Lung (tissue), 12 donors: ENCODE data around the gene DOK6. TPM values are rescaled to one million over a fixed set of nuclear protein-coding genes. Genes with fewer than 3 reads are reported as not detected.

Experiments
- ATAC-seq: fragments of 200-7000 bp; cut with Tn5 transposase; one replicate; pipeline ENCODE4 v1.9.1; 2020; ENCODE audit warnings: moderate number of reproducible peaks; ENCODE audit not compliant: insufficient read depth, low FRiP score
- DNase-seq, 3 donors: peaks; one replicate each; pipeline ENCODE4 v3.0.0-alpha.2; 2013 to 2017
- H3K27ac ChIP-seq, 2 donors: one replicate each; pipeline ENCODE4 v1.5.1; 2013; ENCODE audit warnings: mild to moderate bottlenecking in 2 of 2, moderate library complexity in 2 of 2, control low read depth in 1 of 2, inconsistent platforms in 1 of 2, low read depth in 1 of 2, low read length in 1 of 2
- H3K27me3 ChIP-seq, 3 donors: one replicate each; pipeline ENCODE4 v1.5.1; 2013; ENCODE audit warnings: low read length in 2 of 3; ENCODE audit not compliant: control insufficient read depth in 3 of 3, insufficient read depth in 3 of 3
- H3K36me3 ChIP-seq, 4 donors: one replicate each; pipeline ENCODE4 v1.5.1; 2013; ENCODE audit warnings: low read length in 4 of 4, mild to moderate bottlenecking in 1 of 4, moderate library complexity in 1 of 4; ENCODE audit not compliant: control insufficient read depth in 4 of 4, insufficient read depth in 4 of 4
- H3K4me1 ChIP-seq, 5 donors: one replicate each; pipeline ENCODE4 v1.5.1; 2013; ENCODE audit warnings: low read length in 5 of 5, mild to moderate bottlenecking in 2 of 5, moderate library complexity in 1 of 5; ENCODE audit not compliant: control insufficient read depth in 5 of 5, insufficient read depth in 5 of 5
- H3K4me3 ChIP-seq: one replicate; pipeline ENCODE4 v1.5.1; 2013; ENCODE audit warnings: mild to moderate bottlenecking, control low read depth, moderate library complexity
- H3K9ac ChIP-seq, 2 donors: one replicate each; pipeline ENCODE4 v1.5.1; 2013; ENCODE audit warnings: low read length in 2 of 2, control low read depth in 1 of 2; ENCODE audit not compliant: insufficient read depth in 1 of 2
- H3K9me3 ChIP-seq, 4 donors: one replicate each; pipeline ENCODE4 v1.5.1; 2013; ENCODE audit warnings: low read length in 3 of 4, mild to moderate bottlenecking in 1 of 4, moderate library complexity in 1 of 4; ENCODE audit not compliant: control insufficient read depth in 4 of 4, insufficient read depth in 3 of 4
- CTCF ChIP-seq: IDR thresholded peaks from 2 replicates; pipeline ENCODE4 v1.5.1; 2012; ENCODE audit warnings: mild to moderate bottlenecking; ENCODE audit errors: control extremely low read depth, extremely low read depth
- WGBS, 2 donors: extraction: QIAGEN DNeasy Blood & Tissue Kit; methylation state at CpG; one replicate each; pipeline ENCODE4 v1.1.7; 2013; 5-methylcytosine and 5-hydroxymethylcytosine counted together
- polyA plus RNA-seq, 2 donors: library from polyadenylated mRNA; stranded (reverse); fragments of 200-250 nt; gene quantifications; one replicate each; pipeline ENCODE4 v1.2.1, GENCODE V29; 2013
- total RNA-seq, 2 donors: library from RNA; depleted of rRNA in 1 of 2; stranded (reverse); fragments of >200 nt in 1 of 2; gene quantifications; one replicate each; pipeline ENCODE4 v1.2.1, GENCODE V29; 2014 to 2021
- donor health status: control.
- donor health status: control.
- donor health status: Bipolar disorder and iron deficiency.
- donor health status: healthy.
- donor health status: DM: yes; HTN: yes; CAD: no.

DOK6 gene
- total and polyA plus RNA-seq, 4 donors, result 0.61 to 21.3 (median 2.7) TPM

GRCh38 chr18:69686861-69687260, 286.2 kb downstream of the DOK6 start:
- Histone ChIP-seq H3K9me3 (peaks cover 0 to 1% (median 0%) of the 10 kb centered on the region in 4 donors), H3K27me3 (no peaks in the 10 kb centered on the region), H3K27ac (no peak overlapping the region), H3K36me3 (no peaks in the 10 kb centered on the region), H3K4me3 (no peak overlapping the region), H3K9ac (no peak overlapping the region), H3K4me1 (peaks cover 0 to 17% (median 0%) of the 10 kb centered on the region in 5 donors)
- DNase-seq (peak in 2 of 3 donors; percentile 47 to 54), ATAC-seq (no peak)
- TF ChIP-seq CTCF, result no peak
- WGBS, 2 donors, result 0% methylated on average over 1 of the region's 1 CpG

- DNase-seq (peak in 2 of 3 donors; percentile 64 to 66), ATAC-seq (no peak)
- Histone ChIP-seq H3K4me1 (peaks cover 0 to 11% (median 0%) of the 10 kb centered on the region in 5 donors), H3K4me3 (no peak overlapping the region), H3K9me3 (no peaks in the 10 kb centered on the region), H3K27ac (no peak overlapping the region), H3K9ac (no peak overlapping the region), H3K27me3 (no peaks in the 10 kb centered on the region), H3K36me3 (no peaks in the 10 kb centered on the region)
- WGBS, 2 donors, result 87 to 89% methylated on average over 2 of the region's 2 CpGs
- no peak for TF ChIP-seq CTCF
Measured at GRCh38 chr18:69689121-69689759, 288.6 kb downstream of the DOK6 start.

GRCh38 chr18:69691008-69691760, 290.5 kb downstream of the DOK6 start:
- Histone ChIP-seq H3K27me3 (no peaks in the 10 kb centered on the region), H3K36me3 (no peaks in the 10 kb centered on the region), H3K9me3 (no peaks in the 10 kb centered on the region), H3K4me1 (peaks cover 0 to 15% (median 0%) of the 10 kb centered on the region in 5 donors), H3K27ac (no peak overlapping the region), H3K9ac (no peak overlapping the region), H3K4me3 (no peak overlapping the region)
- ATAC-seq, result no peak
- TF ChIP-seq CTCF, result no peak
- no peak for DNase-seq
- WGBS, 2 donors, result 96 to 100% methylated on average over 5 of the region's 5 CpGs
